ENCODE measurements around the gene SOHLH1.
"Not testable (repeated sequence)": the region's sequence is repeated elsewhere in the genome, so short reads cannot be mapped to it uniquely, and the experiment has no call there.

The SOHLH1 gene

DNA sequence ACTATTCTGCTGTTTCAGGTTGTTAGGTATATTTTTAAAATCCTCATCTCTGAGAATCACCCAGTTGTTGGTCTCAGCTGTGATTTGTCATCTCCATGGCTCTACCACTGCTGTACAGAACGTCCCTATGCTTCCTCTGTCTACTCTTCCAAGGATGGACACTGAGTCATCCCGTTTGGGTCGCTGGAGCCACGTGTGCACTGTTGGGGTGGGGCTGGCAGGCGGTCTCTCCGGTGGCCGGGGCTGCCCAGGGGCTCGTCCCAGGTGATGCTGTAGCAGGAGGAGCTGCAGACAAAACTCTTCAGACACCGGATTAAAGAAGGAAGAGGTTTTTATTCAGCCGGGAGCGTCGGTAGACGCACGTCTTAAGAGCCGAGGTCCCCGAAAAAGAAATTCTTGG, 19.2 kb downstream of the SOHLH1 start:
- no peak for DNase-seq

- no peak for DNase-seq
These were observed 20.9 kb downstream of the SOHLH1 start for GRCh38 chr9:135678236-135679017.

- no peak for DNase-seq
These were observed 21.6 kb downstream of the SOHLH1 start for GRCh38 chr9:135677641-135678168.

DNA sequence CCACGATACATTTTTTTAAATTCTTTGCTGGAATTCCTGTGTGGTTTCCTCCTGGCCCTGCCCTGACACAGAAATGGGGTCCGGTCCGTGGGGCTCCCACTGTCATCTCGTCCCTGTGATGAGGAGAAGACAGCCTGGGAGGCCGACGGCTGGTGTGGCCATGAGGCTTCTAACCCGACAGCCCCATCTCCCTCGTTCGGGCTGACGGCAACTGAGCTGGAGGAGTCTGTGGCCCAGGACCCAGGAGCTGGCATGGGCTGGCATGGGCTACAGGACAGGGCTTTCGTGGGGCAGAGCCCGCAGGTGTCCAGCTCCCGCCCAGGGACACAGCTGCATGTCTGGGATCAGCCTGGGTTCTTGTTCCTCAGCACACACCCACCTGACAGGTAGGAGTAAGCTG, 22.4 kb downstream of the SOHLH1 start:
- no peak for DNase-seq

DNA sequence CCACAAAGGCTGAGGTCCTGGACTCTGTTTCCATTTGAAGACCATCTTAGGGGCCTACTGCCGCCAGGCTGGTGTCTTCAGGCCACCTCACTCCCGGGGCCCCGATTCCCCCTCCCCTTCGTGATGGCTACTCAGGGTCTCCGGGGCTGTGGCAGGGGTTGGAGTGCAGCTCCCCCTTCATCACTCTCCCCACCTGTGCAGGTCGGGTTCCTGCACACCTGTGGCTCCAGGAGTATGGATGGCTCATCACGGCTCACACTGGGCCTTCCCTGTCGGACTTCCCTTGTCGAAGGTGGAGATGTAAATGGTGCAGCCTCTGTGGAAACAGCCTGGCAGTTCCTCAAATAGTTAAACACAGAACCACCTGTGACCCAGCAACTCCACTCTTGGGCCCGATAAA, 24.3 kb downstream of the SOHLH1 start:
- DNase-seq: no peak

- peak in 1 of 56 donors; percentile 6 for DNase-seq
These were observed 25.3 kb downstream of the SOHLH1 start for GRCh38 chr9:135673941-135674340.

DNA sequence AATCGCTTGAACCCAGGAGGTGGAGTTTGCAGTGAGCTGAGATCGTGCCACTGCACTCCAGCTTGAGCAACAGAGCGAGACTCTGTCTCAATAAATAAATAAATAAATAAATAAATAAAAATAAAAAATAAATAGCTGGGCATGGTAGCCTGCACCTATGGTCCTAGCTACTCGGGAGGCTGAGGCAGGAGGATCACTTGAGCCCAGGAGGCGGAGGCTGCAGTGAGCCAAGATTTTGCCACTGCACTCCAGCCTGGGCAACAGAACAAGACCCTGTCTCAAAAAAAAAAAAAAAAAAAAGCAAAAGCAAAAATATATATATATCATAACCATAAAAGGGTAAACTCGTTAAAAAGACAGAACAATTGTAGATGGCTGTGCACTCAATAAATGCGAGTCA, 26.5 kb downstream of the SOHLH1 start:
- not testable (repeated sequence) for DNase-seq

DNA sequence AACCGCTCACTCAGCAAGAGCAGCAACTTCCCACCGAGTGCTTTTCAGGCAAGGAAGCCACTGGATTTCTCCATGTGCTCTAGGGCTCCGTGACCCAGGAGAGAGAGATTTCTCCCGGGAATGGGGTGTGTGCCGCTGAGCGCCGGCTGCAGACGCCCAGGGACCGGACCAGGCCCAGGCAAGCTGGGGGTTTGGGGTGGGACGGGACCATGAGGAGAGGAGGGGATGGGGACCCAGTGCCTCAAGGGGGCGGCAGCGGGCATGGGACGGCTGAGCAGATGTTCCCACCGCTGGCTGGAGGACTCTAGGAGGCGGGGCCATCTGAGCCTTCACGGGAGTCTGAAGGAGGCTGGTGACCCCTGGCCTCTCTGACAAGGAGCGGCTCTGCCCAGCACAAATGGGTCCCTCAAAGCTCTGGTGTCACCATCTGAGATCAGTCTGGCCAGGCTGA, 27.7 kb downstream of the SOHLH1 start:
- DNase-seq: no peak

- DNase-seq: no peak
These were observed 28.3 kb downstream of the SOHLH1 start for GRCh38 chr9:135670721-135671590.

GRCh38 chr9:135669616-135670285, 29.5 kb downstream of the SOHLH1 start:
- no peak for DNase-seq

- DNase-seq: not testable (repeated sequence)
These were observed 30.3 kb downstream of the SOHLH1 start for GRCh38 chr9:135669018-135669417.

- DNase-seq: no peak
These were observed 31.7 kb downstream of the SOHLH1 start for GRCh38 chr9:135667463-135668001.

DNA sequence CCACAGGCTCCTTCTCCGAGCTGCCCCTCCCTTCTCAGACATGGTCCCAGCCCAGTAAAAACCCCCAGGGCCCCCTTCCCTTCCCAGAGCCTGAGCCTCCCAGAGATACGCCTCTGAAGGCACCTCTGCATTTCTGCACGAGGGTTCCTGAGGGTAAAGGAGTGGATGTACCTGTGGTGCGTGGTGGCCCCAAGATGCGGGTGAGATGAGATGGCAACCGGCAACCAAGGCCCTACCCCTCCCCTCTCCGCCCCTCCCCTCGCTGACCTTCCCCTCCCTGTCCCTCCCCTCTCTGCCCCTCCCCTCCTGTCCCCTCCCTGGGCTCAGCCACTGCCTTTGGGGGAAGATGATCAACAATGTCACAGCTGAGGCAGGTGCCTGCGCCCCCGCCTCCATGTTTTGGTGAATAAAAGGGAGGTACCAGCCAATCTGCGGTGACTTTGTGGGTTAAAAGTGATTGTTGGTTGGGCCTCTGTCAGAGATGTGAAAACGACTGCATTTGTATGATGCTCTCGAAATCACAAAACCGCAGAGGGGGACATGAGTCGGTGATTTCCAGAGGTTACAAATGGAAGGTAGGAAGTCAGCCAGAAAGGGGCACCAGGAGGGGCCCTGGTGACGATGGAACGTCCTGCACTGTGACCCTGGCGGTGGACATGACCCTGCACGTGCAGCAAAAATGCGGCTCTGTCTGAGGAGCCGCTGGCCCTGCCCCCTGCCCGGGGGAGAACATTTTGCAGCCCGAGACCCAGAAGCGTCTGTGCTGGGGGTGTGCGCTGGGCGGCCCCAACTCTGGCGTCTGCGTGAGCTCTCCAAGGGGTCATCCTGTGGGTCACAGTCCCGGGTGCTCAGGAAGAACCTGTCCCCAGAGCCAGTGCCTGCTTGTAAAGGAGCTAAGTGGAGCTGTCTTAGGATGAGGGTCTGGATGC, 32.5 kb downstream of the SOHLH1 start:
- no peak for DNase-seq

- DNase-seq: no peak
These were observed 33.5 kb downstream of the SOHLH1 start for GRCh38 chr9:135665795-135666189.

DNA sequence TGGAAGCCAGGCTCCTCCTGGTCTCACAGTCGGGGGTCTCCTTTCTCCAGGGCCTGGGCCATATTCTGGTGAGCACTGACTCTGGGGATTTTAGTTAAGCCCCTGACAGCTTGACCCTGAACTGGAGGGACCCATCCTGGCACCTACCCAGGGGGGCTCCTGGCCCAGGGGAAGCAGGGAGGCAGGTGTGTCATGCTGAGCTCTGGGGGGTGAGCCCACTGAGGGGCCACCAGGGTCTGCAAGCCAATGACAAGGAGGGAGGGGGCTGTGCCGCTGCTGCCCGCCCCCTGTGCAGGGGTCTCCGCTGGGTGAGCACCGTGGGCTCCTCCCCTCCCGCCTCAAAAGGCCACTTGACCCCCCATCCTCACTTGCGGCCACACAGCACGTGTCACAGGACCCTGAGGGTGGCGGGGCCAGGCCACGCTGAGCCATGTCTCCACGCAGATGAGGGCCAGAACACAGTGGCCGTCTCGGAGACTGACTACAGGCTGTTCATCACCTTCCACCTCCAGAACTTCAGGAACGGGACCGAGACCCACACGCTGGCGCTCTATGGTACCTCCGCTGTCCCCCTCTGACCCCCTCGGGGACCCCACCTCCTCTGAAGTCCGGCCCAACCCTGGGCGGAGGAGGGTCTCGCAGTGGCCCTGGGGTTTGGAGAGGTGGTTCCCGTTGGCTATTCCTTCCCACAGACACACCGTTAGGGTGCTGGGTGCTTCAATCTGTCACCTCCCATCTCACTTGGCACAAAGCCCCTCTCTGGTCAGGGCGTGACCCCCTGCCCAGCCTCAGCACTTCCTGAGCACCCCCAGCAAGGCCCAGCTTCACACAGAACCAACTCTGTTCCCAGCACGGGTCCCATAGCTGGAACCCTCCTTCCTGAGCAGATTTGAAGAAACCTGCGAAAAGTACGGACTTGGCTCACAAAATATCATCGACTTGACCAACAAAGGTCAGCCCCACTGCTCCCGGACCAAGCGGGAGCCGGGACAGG, 34.2 kb downstream of the SOHLH1 start:
- DNase-seq: no peak

DNA sequence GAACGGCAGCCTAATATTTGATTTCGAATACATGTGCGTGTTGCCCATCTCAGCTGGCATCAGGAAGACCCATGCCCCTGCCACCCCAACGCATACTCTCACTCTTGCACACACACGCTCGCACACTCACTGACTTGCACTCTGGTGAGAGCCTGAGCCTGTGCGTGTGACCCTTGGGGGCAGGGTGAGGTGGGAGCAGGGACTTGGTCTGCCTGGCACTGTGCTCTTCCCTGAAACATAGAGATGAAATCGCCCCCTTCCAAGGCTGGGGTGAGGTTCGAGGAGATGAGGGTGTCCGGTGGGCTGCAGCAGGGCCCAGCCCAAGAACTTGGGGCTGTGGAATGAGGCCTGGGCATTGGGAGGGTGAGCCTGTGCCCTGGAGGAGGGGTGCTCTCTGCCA, 35.0 kb downstream of the SOHLH1 start:
- DNase-seq: no peak

GRCh38 chr9:135663857-135664256, 35.4 kb downstream of the SOHLH1 start:
- no peak for DNase-seq

DNA sequence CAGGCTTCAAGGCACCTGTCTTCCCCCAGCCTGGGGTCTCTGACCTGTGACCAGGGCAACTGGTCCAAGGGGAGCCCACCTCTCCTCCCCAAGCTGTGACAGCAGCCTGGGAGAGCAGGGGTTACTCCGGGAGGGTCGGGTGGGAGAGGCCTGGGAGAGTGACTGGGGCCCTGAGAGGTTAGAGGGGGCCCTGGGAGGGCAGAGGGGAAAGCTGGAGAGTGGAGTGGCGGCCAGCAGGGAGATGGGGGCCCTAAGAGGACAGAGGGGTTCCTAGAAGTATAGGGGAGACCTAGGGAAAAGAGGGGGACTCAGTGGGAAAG, 35.9 kb downstream of the SOHLH1 start:
- DNase-seq: no peak

Data from nucleus accumbens (tissue), 56 donors.